ENCODE data around the gene TMEM120B.

Gene TMEM120B

DNA sequence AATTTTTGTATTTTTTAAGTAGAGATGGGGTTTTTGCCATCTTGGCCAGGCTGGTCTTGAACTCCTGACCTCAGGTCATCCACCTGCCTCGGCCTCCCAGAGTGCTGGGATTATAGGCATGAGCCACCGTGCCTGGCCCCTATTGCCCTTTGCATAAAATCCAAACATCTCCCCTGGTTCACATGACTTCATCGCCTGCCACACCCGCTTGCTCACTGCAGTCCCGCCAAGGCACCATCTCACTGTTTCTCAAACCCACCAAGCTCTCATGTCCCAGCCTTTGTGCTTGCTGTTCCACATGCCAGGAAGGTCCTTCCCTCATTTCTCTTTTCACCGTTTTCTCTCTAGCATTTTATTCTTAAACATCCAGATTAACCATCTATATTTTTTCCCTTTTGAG, 71.2 kb downstream of the TMEM120B start:
- no peaks in the 10 kb centered on the region for H4K20me1 ChIP-seq (ENCODE audit: insufficient read depth, low read length)
- TF ChIP-seq EZH2phosphoT487 (IDR thresholded peaks at IDR 0.05; ENCODE audit: low read length) (no peak), EZH2 (optimal IDR thresholded peaks at IDR 0.05; ENCODE audit: low read depth, low read length) (no peak)
- TF ChIP-seq, protein P1, sequence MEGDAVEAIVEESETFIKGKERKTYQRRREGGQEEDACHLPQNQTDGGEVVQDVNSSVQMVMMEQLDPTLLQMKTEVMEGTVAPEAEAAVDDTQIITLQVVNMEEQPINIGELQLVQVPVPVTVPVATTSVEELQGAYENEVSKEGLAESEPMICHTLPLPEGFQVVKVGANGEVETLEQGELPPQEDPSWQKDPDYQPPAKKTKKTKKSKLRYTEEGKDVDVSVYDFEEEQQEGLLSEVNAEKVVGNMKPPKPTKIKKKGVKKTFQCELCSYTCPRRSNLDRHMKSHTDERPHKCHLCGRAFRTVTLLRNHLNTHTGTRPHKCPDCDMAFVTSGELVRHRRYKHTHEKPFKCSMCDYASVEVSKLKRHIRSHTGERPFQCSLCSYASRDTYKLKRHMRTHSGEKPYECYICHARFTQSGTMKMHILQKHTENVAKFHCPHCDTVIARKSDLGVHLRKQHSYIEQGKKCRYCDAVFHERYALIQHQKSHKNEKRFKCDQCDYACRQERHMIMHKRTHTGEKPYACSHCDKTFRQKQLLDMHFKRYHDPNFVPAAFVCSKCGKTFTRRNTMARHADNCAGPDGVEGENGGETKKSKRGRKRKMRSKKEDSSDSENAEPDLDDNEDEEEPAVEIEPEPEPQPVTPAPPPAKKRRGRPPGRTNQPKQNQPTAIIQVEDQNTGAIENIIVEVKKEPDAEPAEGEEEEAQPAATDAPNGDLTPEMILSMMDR (IDR thresholded peaks at IDR 0.05; ENCODE audit: low read length), result no peak
- no peaks in the 10 kb centered on the region for H3K79me2 ChIP-seq (ENCODE audit: low read length)
- H3K9me2 ChIP-seq (replicated peaks; ENCODE audit: insufficient read depth, low read length), result no peaks in the 10 kb centered on the region
- no peaks in the 10 kb centered on the region for H3K27me3 ChIP-seq (replicated peaks; ENCODE audit: insufficient read depth, low read length)
- no peak overlapping the region for H3K9ac ChIP-seq (ENCODE audit: low read length)
- no peaks in the 10 kb centered on the region for H3F3A ChIP-seq (ENCODE audit: insufficient read depth, low read length)
- no peaks in the 10 kb centered on the region for H3K36me3 ChIP-seq (replicated peaks; ENCODE audit: insufficient read depth, low read length)
- no peak for DNase-seq
- H3K4me2 ChIP-seq (ENCODE audit: low read depth, low read length), result no peak overlapping the region
- no peak overlapping the region for H3K4me3 ChIP-seq (ENCODE audit: low read length)
- H3K9me3 ChIP-seq (replicated peaks; ENCODE audit: insufficient read depth, low read length), result no peaks in the 10 kb centered on the region
- H3K4me1 ChIP-seq (ENCODE audit: low read length), result no peaks in the 10 kb centered on the region
- no peak overlapping the region for H2AFZ ChIP-seq (ENCODE audit: low read length)
- no peak overlapping the region for H3K27ac ChIP-seq (ENCODE audit: low read length)

DNA sequence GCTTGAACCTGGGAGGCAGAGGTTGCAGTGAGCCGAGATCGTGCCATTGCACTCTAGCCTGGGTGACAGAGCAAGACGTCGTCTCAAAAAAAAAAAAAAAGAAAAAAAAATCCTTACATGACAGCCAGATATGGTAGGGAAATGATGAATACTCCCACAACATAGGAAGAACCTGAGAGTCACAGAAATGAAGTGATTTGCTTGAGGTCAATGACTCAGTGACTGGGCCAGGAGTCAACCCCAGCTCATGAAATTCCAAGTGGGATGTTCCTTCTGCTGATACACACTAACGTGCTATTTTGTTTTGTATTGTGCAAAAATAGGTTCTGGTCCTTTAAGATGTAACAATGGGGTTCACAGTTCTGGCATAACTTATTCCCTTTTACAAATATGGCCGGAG, 71.9 kb downstream of the TMEM120B start:
- Histone ChIP-seq H3K4me1 (ENCODE audit: low read length) (peaks cover 2% of the 10 kb centered on the region), H3K36me3 (replicated peaks; ENCODE audit: insufficient read depth, low read length) (no peaks in the 10 kb centered on the region), H3F3A (ENCODE audit: insufficient read depth, low read length) (no peaks in the 10 kb centered on the region)

DNA sequence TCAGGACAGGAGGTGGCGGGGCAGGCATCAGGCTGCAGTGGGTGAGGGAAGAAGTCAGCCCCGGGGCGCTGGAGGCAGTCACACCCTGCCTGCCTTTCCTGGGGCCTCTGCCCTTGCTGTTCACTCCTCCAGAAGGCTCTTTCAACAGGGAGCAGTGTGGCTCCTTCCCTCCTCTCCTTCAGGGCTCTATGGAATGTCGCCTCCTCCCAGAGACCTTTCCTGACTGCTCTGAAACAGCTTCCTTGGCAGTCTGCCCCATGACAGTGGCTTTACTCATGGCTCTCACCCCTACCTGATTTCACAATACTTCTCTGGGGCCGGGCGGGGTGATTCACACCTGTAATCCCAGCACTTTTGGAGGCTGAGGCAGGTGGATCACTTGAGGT, 73.9 kb downstream of the TMEM120B start:
- no peaks in the 10 kb centered on the region for H3F3A ChIP-seq (ENCODE audit: insufficient read depth, low read length)
- TF ChIP-seq EZH2 (optimal IDR thresholded peaks at IDR 0.05; ENCODE audit: low read depth, low read length) (no peak), EZH2phosphoT487 (IDR thresholded peaks at IDR 0.05; ENCODE audit: low read length) (no peak)
- TF ChIP-seq, protein P1 (IDR thresholded peaks at IDR 0.05; ENCODE audit: low read length), result no peak
- DNase-seq, result no peak
- no peaks in the 10 kb centered on the region for H3K27me3 ChIP-seq (replicated peaks; ENCODE audit: insufficient read depth, low read length)
- no peaks in the 10 kb centered on the region for H3K9me2 ChIP-seq (replicated peaks; ENCODE audit: insufficient read depth, low read length)
- no peaks in the 10 kb centered on the region for H3K79me2 ChIP-seq (ENCODE audit: low read length)
- H4K20me1 ChIP-seq (ENCODE audit: insufficient read depth, low read length), result no peaks in the 10 kb centered on the region
- no peaks in the 10 kb centered on the region for H3K36me3 ChIP-seq (replicated peaks; ENCODE audit: insufficient read depth, low read length)
- peaks cover 12% of the 10 kb centered on the region for H3K4me1 ChIP-seq (ENCODE audit: low read length)
- no peak overlapping the region for H3K9ac ChIP-seq (ENCODE audit: low read length)
- no peak overlapping the region for H3K4me2 ChIP-seq (ENCODE audit: low read depth, low read length)
- no peak overlapping the region for H3K27ac ChIP-seq (ENCODE audit: low read length)
- no peak overlapping the region for H2AFZ ChIP-seq (ENCODE audit: low read length)
- no peak overlapping the region for H3K4me3 ChIP-seq (ENCODE audit: low read length)
- no peaks in the 10 kb centered on the region for H3K9me3 ChIP-seq (replicated peaks; ENCODE audit: insufficient read depth, low read length)

More for the DNA sequence above, 71.9 kb downstream of the TMEM120B start:
- TF ChIP-seq, protein P1 (IDR thresholded peaks at IDR 0.05; ENCODE audit: low read length), result no peak
- Histone ChIP-seq H4K20me1 (ENCODE audit: insufficient read depth, low read length) (no peaks in the 10 kb centered on the region), H3K9me3 (replicated peaks; ENCODE audit: insufficient read depth, low read length) (no peaks in the 10 kb centered on the region), H3K27ac (ENCODE audit: low read length) (no peak overlapping the region), H2AFZ (ENCODE audit: low read length) (no peak overlapping the region), H3K9me2 (replicated peaks; ENCODE audit: insufficient read depth, low read length) (no peaks in the 10 kb centered on the region), H3K4me3 (ENCODE audit: low read length) (no peak overlapping the region), H3K4me2 (ENCODE audit: low read depth, low read length) (no peak overlapping the region), H3K27me3 (replicated peaks; ENCODE audit: insufficient read depth, low read length) (no peaks in the 10 kb centered on the region), H3K79me2 (ENCODE audit: low read length) (no peaks in the 10 kb centered on the region), H3K9ac (ENCODE audit: low read length) (no peak overlapping the region)
- DNase-seq, result no peak
